MCF 10A (cell line): Measurements from ENCODE around the gene CSNK1G1. TPM values are rescaled to one million over a fixed set of nuclear protein-coding genes. Genes with fewer than 3 reads are reported as not detected.

ENCODE experiments used
- BruUV-seq: library from RNA; stranded (reverse); fragments of 400-500 nt; replicated peaks from 2 replicates; lab custom pipeline; 2021; lab: Mats Ljungman, UMichigan
- CTCF ChIA-PET: fragments of 300-600 bp; sonication (Branson Sonifier 250); formaldehyde crosslinking; extraction: SDS; loops from one replicate; lab custom pipeline; 2021; ENCODE audit warnings: antibody characterized with exemption, inconsistent platforms; lab: Yijun Ruan, JAX
- POLR2A ChIA-PET: fragments of 300-600, 350-650 bp; sonication (Branson Sonifier 250); formaldehyde crosslinking; extraction: SDS; loops from one replicate; lab custom pipeline; 2020; ENCODE audit warnings: antibody characterized with exemption, inconsistent platforms; lab: Yijun Ruan, JAX
- DNase-seq: peaks from one replicate; pipeline ENCODE4 v3.0.0-alpha.2; 2018; ENCODE audit not compliant: unreplicated experiment
- H3K27ac Mint-ChIP-seq: one replicate; pipeline ENCODE4 v1.8.0; 2022; ENCODE audit warnings: mild to moderate bottlenecking, low read depth, mixed read lengths; ENCODE audit not compliant: unreplicated experiment
- H3K27me3 Mint-ChIP-seq: one replicate; pipeline ENCODE4 v1.8.0; 2022; ENCODE audit warnings: mixed read lengths; ENCODE audit not compliant: insufficient read depth, unreplicated experiment
- H3K36me3 Mint-ChIP-seq: one replicate; pipeline ENCODE4 v1.8.0; 2022; ENCODE audit warnings: mild to moderate bottlenecking, moderate library complexity, mixed read lengths; ENCODE audit not compliant: insufficient read depth, unreplicated experiment
- H3K4me1 Mint-ChIP-seq: one replicate; pipeline ENCODE4 v1.8.0; 2022; ENCODE audit warnings: mixed read lengths; ENCODE audit not compliant: insufficient read depth, unreplicated experiment
- H3K4me3 Mint-ChIP-seq: one replicate; pipeline ENCODE4 v1.8.0; 2022; ENCODE audit warnings: mild to moderate bottlenecking, moderate library complexity, mixed read lengths; ENCODE audit not compliant: unreplicated experiment
- H3K9me3 Mint-ChIP-seq: one replicate; pipeline ENCODE4 v1.8.0; 2022; ENCODE audit warnings: mixed read lengths; ENCODE audit not compliant: unreplicated experiment
- CTCF ChIP-seq: fragments of 200-600 bp; IDR thresholded peaks from one replicate; pipeline ENCODE4 v1.8.0; 2022; ENCODE audit warnings: antibody characterized with exemption, mild to moderate bottlenecking; ENCODE audit not compliant: unreplicated experiment
- intact Hi-C: fragments of 100-400 bp; cut with micrococcal nuclease; formaldehyde crosslinking; loops from 2 replicates; pipeline ENCODE4 v1.14.1; 2022
- total RNA-seq: library from RNA; stranded (reverse); gene quantifications from 2 replicates; pipeline ENCODE4 v1.2.3, GENCODE V29; 2022

The CSNK1G1 gene
- total RNA-seq, 1 experiment from 2014 or later: 31.0 TPM

- intact Hi-C loops: no loop called here
- Mint-ChIP-seq H3K9me3 (no peaks in the 10 kb centered on the region), H3K4me1 (peaks cover 6% of the 10 kb centered on the region), H3K36me3 (peaks cover 12% of the 10 kb centered on the region), H3K27ac (no peak overlapping the region), H3K27me3 (no peaks in the 10 kb centered on the region), H3K4me3 (no peak overlapping the region)
- TF ChIP-seq CTCF: no peak
- ChIA-PET POLR2A (interaction anchor here (0.6 to 1.1 kb wide), 3 partner anchors 49 to 573 kb away, joined by 3 to 4 read pairs (median 3); no protein-coding TSS in a partner anchor), CTCF (no interaction called here)
- DNase-seq: no peak
- BruUV-seq: no TSS peak
Observed at GRCh38 chr15:64264502-64264901, 91.5 kb downstream of the CSNK1G1 start.

- BruUV-seq: no TSS peak
- no peaks in the 10 kb centered on the region for H3K27me3 Mint-ChIP-seq
- CTCF ChIA-PET: no interaction called here
- H3K4me3 Mint-ChIP-seq: no peak overlapping the region
- POLR2A ChIA-PET: interaction anchor here (2.1 kb wide), 1 partner anchor 16 kb away, joined by 5 read pairs; no protein-coding TSS in a partner anchor
- H3K27ac Mint-ChIP-seq: no peak overlapping the region
- peaks cover 6% of the 10 kb centered on the region for H3K4me1 Mint-ChIP-seq
- peaks cover 12% of the 10 kb centered on the region for H3K36me3 Mint-ChIP-seq
- intact Hi-C loops: no loop called here
- DNase-seq: no peak
- H3K9me3 Mint-ChIP-seq: no peaks in the 10 kb centered on the region
- no peak for TF ChIP-seq CTCF
Observed at GRCh38 chr15:64263567-64263966, 92.4 kb downstream of the CSNK1G1 start.

- no peaks in the 10 kb centered on the region for H3K4me1 Mint-ChIP-seq
- TF ChIP-seq CTCF: no peak
- CTCF ChIA-PET: no interaction called here
Observed at GRCh38 chr15:64256051-64256450, 99.9 kb downstream of the CSNK1G1 start.

GRCh38 chr15:64251658-64252057 lies 104.3 kb downstream of the CSNK1G1 start:
- no peak for DNase-seq
- ChIA-PET CTCF (interaction anchor here (0.6 kb wide), 1 partner anchor 519 kb away, joined by 6 read pairs; no protein-coding TSS in a partner anchor), POLR2A (interaction anchor here (0.6 to 2.0 kb wide), 3 partner anchors 8 to 871 kb away, joined by 3 to 10 read pairs (median 4); no protein-coding TSS in a partner anchor)
- Mint-ChIP-seq H3K4me3 (no peak overlapping the region), H3K27ac (no peak overlapping the region), H3K36me3 (peaks cover 25% of the 10 kb centered on the region), H3K27me3 (no peaks in the 10 kb centered on the region), H3K9me3 (no peaks in the 10 kb centered on the region), H3K4me1 (peaks cover 24% of the 10 kb centered on the region)
- no TSS peak for BruUV-seq
- intact Hi-C loops: no loop called here
- no peak for TF ChIP-seq CTCF

More at GRCh38 chr15:64256051-64256450, 99.9 kb downstream of the CSNK1G1 start:
- H3K27ac Mint-ChIP-seq: no peak overlapping the region
- no peaks in the 10 kb centered on the region for H3K9me3 Mint-ChIP-seq
- no TSS peak for BruUV-seq
- POLR2A ChIA-PET: interaction anchor here (1.9 kb wide), 1 partner anchor 8 kb away, joined by 8 read pairs; no protein-coding TSS in a partner anchor
- H3K4me3 Mint-ChIP-seq: no peak overlapping the region
- no peaks in the 10 kb centered on the region for H3K27me3 Mint-ChIP-seq
- no peak for DNase-seq
- intact Hi-C loops: no loop called here
- peaks cover 9% of the 10 kb centered on the region for H3K36me3 Mint-ChIP-seq
